HG03354 (cell line): ENCODE data around the gene ADD1.

Experiments used
- ATAC-seq: cut with Tn5 transposase; IDR thresholded peaks from one replicate; pipeline ENCODE4 v1.9.1; 2021; ENCODE audit warnings: mild to moderate bottlenecking; ENCODE audit not compliant: unreplicated experiment, poor library complexity, severe bottlenecking

ADD1 gene

DNA sequence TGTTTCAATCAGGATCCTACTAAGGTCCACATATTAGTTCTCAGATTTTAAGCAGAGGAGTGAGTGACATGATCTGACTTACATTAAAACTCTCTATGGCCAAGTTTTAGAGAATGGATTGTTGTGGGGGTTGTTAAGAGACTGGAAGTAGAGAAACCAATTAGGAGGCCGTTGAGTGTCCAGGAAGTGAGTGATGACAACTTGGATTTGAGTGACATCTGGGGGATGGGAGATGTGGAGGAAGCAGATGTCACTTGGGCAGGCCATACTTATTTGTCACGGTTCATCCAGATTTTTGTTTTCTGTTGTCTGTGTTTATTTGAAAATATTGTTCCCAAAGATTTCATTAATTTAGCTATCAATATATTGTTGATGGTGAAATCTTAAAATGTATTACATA is 28.3 kb downstream of the ADD1 start:
- no peak for ATAC-seq

DNA sequence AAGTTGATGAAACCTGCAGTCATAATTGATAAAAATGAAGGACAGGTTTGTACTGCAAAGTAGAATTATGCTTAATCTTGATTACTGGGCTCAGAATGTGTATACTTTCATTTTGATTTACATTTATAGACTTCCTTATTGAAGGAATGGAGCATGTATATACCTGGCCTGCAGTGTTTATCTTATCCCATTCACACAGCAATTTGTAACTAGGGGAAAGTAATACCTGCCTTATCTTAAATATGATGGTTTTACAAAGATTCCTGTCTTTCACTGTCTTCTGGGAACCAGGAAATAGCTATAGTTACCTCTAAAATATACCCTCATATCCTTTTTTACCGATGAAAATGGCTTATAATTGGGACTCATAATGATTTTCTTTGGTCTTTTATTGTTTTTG is 29.7 kb downstream of the ADD1 start:
- no peak for ATAC-seq

DNA sequence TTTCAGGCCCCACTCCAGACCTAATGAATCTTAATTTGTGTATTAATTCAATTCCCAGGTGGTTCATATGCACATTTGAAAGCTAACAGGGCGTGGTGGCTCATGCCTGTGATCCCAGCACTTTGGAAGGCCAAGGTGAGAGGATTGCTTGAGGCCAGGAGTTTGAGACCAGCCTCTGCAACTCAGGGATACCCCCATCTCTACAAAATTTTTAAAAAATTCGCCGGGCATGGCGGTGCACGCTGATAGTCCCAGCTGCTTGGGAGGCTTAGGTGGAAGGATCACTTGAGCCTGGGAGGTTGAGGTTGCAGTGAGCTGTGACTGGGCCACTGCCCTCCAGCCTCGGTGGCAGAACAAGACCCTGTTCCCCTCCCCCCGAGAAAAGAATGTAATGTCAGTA is 31.2 kb downstream of the ADD1 start:
- ATAC-seq, result no peak

DNA sequence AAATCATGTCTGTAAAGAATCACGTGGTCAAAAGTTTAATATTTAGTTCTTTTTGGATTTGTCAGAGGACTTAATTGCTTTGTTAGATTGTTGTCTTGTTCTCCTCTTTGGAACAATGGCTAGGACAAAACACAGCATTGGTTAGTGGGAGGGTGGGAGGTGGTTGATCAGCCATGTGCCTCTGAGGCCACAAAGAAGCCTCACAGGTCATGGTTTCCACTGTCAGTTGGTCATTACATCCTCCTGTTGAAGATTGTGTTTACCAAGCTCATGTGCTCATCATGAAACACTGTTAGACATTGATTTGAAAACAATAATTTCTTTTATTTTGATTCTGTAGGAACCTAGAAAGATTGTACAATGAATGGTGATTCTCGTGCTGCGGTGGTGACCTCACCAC is 31.9 kb downstream of the ADD1 start:
- no peak for ATAC-seq

DNA sequence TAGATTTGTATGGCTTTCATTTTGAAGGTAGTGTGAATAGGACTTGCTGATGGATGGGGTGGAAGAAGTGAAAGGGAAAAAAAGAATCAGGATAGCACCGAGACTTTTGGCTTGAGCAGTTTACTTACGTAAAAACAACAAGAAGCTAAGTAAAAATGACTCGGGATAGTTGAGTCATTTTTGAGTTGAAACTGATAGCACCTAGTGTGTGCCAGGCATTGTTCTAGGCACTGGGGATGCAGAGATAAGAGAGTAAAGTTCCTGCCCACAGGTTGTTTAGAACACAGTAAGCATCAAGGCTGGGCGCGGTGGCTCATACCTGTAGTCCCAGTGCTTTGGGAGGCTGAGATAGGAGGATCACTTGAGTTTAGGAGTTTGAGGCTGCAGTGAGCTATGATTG is 34.7 kb downstream of the ADD1 start:
- ATAC-seq, result no peak

DNA sequence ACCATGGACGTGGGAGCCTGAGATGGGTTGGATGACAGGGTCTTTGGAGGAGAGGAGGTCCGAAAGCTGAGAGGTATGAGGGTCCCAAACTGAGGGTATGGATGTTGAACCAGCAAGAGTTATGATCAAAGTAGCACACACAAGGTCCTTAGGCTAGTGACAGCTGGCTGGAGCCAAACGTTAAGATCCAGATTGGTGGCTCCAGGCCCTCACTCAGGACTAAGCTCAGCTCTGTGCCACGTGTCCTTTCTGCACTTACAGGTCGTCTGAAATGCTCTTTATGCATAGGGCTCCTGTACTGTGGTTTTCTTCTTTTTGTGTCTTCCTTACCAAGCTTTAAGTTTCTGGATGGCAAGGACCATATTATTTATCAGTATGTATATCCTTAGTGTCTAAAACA is 35.4 kb downstream of the ADD1 start:
- no peak for ATAC-seq

DNA sequence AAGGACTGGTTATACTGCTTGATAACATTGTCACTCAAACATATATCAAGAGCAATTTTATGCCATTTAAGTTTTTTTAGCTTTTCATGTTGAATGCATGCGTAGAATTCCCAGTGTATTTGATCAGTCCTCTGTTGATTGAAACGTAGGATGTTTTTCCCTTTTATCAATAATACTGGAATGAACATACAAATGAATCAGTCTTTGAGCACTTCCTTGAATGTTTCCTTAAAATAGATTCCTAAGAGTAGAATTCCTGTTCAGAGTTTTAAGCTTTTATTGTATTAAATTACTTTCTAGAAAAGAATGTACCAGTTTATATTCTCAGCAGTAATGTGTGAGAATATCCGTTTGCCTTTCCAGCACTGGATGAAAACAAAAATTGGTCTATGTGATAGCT is 37.8 kb downstream of the ADD1 start:
- ATAC-seq, result no peak

DNA sequence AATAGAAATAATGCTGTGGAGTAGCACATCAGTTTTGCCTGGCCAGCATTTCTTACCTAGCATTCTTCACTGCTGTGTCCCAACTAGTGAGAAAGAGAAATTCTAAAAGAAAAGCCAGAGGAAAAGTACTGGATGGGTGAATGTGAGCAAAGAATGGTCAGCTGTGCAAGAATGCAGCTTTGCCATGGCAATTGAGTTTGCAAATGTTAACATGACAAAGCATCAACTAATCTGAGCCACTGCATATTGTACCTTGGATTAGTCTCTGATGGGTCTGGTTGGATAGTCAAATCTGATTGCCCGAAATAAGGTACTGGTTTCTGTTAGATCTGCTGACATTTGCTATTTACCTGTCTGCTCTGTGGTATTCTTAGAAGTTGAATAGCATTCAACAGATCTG is 38.7 kb downstream of the ADD1 start:
- no peak for ATAC-seq

DNA sequence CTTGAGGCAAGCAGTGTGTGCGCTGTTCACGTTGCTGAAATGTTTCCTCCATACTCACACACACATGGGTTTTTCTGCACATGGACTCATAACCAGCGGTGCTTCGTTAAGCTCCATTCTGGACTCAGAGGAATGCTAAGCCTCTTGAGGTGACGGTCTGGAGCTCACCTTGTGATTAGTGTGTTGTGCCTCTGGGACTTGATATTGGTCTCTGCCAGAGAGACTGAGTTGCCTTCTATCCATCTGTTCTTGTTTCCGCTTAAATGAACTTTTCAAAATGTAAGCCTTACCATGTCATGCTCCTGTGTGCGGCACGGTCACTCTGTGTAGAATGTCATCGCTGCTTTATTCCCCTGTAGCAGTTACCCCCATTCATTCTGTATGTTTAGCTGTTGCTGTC is 42.5 kb downstream of the ADD1 start:
- ATAC-seq, result no peak

DNA sequence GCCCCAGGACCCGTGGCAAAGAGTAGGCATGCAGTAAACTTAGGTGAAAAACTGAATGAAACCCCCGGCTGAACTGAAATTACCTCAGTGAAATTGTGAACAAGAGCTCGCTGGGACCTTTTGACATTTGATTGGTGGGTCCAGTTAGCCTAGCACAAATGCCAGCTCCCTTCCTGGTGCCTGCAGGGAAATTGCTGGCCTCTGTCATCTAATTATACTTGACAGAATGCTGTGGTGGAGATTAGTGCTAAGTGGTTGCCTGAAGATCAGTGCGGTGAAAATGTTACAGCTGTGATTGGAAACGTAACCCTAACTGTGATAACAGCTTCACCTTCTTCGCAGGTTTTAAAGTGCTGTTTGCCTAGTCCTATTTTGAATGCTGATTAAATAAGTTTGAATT is 43.0 kb downstream of the ADD1 start:
- no peak for ATAC-seq

DNA sequence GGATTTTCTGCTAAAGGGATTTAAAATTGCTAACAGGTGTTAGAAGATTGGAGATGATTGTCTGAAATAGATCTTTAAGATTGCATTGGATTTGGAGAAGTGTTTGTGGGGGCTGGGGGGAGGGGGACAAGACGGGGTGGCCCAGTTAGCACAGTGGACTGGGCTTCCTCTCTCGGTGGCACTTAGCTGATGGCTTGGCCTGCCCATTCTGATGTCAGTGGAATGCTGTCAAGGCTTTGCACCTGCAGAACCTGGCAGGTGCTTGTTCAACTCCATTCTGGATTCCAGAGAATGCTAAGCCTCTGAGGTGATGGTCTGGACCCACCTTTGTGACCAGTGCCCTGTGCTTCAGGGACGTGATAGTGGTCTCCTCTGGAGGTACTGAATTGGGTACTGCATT is 43.7 kb downstream of the ADD1 start:
- ATAC-seq, result no peak

DNA sequence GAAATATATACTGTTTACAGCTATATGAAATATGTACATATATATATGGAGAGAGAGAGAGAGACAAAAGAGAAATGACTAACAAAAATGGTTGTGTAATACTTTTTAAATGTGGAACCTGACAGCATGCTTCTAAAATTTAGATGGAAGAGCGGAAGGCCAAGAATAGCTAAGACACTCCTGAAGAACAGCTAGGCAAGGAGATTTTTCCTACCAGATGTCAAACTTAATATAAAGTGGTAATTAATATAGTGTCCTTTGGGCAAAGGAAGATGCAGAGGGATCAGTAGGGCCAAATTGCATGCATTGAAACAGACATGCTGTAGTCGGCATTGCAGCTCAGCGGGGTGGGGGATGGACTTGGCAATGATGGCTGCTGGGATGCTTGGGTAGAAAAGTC is 45.2 kb downstream of the ADD1 start:
- no peak for ATAC-seq

DNA sequence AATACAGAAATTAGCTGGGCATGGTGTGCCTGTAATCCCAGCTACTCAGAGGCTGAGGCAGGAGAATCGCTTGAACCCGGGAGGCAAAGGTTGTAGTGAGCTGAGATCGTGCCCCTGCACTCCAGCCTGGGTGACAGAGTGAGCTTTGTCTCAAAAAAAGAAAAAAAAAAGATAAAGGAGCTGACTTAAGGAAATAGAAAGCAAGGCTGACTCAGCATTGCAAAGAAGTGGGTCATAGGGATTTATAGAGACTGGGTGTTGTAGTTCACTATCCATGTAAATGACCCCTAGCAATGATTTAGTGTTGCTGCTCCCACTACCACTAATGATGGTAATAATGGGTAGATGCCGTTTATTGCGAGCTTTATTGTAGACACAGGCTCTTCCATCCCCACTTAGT is 47.6 kb downstream of the ADD1 start:
- no peak for ATAC-seq

DNA sequence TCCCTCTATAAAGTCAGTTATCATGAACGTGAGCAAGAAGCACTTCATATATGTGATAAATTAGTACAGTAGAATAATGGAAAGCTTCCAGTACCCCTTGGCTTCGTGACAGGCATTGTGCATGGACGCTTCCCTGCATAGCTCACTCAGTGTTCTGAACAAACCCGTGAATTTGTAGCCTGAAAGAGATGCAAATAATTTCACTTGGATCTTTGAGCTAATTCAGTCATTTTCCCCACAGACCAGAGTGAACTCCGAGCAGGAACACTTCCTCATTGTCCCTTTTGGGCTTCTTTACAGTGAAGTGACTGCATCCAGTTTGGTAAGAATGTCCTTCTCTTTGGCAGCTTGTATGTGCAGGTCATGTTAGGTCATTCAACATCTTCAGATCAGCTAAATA is 50.1 kb downstream of the ADD1 start:
- no peak for ATAC-seq

DNA sequence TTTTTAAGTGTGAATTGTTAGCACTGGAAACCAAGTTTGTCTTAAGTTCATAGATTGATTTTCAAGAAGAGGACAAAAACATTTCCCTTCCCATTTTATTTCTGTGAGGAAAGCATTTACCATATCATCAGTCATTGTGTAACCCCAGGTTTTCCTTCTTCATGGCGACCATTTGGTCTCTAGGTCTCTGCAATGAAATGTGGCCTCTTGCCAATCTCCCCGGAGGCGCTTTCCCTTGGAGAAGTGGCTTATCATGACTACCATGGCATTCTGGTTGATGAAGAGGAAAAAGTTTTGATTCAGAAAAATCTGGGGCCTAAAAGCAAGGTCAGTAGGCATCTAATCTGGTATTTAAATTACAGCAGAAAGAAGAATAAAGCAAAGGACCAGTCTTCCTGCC is 54.4 kb downstream of the ADD1 start:
- ATAC-seq, result no peak

DNA sequence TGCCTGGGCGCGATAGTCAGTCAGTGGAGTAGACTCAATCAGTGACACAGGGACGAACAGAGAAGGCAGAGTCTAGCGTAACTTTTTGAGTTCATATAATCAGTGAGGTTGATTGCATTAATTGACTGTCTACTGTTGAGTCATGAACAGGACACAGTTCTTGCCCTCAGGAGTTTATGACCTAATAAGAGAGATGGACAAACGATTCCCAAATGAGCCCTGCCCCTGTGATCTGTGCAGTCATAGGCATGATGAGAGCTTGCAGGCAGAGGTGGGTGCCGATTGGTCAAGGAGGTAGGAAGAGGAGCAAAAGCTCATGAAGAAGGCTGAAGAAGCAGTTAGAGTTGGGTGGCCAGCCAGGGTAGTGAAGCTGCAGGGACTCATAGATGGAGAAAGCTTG is 57.1 kb downstream of the ADD1 start:
- ATAC-seq, result no peak

DNA sequence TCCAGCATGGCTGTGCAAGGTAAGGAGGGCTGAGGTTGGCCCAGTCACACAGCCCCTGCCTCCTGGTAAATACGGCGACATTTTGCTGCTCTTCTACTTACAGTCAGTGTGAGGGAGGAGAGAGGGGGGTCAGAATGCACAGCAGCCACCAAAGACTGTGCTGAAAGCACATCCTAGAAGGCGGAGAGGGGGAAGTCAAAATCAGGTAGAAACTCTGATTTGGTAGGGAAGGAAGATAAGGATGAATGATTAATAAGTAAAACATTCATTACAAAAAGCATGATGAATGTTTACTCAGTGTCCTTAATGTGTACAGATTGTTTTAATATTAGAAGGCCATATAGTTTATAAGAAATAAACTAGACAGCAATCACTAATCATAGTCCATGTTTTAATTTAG is 57.5 kb downstream of the ADD1 start:
- no peak for ATAC-seq

DNA sequence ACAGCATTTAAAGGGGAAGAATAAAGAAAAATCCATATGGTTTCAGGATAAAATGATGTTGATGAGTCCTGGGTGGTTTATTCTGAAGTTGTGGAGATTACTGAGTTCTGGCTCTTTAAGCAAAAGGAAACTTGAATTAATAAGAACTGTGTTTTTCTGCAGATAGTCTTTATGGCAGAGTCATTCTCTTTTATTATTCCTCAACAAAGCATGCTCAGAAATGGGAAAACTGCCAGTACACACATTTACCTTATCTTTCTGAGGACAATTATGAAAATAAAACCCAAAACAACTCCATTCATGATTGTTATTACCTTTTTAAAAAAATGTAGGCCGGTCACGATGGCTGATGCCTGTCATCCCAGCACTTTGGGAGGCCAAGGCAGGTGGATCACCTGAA is 58.5 kb downstream of the ADD1 start:
- no peak for ATAC-seq

DNA sequence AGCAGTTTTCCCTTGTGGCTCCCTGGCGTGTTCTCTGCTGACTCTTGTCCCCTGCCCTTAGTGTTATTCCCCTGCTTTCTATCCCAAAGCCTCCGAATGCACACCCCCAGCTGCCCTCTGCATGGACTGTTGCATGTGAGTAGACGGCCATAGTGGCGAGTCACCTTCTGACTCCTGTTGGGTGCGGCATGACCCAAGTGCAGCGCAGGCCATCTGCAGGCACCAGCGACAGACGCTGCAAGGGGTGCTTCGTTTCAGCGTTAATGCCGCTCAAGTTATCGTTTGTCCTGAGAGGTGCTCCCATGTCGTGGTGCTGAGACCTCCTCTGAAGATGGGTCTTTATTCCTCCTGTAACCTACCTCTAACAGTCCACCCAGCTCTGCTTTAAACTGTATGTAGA is 61.9 kb downstream of the ADD1 start:
- no peak for ATAC-seq

DNA sequence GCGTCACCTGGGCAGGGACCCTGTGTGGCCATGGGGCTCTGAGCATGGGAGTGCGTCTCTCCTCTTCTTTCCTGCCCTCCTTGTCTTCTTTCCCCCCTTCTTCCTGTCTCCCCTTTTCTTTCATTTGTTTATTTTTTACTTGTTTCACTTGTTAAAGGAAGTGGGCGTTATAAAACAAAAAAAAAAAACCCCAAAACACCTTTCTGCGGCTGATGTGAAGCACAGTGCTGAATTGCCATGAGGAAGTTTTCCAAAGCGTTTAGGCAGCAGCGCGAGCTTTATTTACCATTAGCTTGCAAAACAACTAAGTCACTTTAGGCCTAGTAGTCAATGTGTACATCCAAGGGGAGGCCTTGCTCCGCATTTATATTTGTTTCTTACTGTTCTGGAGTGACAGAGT is 62.6 kb downstream of the ADD1 start:
- no peak for ATAC-seq

DNA sequence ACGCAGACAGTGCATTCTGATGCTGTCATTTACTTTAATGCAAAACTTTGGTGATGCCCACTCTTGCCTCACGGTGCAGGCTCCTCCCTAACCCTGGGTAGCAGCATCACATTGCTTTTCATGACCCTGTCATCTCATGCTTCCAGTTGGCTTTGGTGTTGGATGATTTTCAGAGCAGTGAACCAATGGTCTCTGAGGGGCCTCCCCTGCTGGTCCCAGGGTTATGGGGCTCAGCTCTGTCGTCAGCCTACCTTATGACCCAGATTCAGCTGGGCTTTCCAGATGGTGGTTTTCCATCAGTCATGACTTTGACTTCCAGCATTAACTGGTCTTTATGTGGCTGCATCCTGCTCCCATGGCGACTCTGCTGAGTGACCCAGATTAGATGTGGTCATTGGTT is 63.6 kb downstream of the ADD1 start:
- no peak for ATAC-seq

DNA sequence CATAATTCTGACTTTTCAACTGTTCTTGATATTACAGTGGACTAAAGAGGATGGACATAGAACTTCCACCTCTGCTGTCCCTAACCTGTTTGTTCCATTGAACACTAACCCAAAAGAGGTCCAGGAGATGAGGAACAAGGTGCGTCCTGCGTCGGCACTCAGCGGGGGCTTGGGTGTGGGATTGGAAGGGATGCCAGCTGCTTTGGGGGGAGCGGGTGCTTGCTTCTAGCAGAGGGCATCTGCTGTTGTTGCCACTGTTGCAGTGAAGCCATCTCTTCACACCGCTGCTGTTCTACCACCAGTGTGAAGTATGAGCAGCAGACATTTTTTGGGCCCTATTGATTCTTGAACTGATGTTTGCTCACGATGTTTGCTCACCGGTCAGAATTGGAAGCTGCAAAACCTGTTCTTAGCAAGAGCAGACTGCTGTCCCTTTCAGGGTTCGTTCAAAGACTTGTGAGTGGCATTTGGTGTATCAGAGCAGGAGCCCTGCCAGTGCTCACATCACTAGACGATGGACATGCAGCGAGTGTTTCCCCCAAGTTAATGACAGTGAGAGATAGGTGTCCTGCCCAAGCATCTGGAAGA is 64.2 kb downstream of the ADD1 start:
- ATAC-seq, result no peak

DNA sequence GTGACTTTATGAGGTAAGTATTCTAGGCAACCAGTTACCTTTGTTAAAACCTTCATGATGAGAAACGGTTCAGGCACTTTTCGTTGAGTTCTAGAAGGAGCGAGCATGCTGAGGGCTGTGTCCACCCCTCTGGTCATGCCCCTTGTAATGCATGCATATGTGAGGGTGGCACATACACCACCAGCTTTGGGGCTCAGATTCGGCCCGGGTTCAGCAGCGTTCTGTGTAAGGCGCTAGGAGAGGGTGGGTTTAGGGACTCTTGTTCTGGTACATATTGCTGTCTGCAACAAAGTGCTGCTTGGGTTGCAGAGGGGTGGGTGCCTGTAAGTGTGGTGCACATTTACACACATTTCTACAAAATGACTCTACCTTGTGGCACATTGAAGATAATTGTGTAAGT is 65.0 kb downstream of the ADD1 start:
- no peak for ATAC-seq
